Spleen (tissue), 11 donors: ENCODE data around the gene APBB3. TPM values are rescaled to one million over a fixed set of nuclear protein-coding genes. Genes with fewer than 3 reads are reported as not detected.

Experiments
- DNase-seq: peaks from one replicate; pipeline ENCODE4 v3.0.0-alpha.2; 2020
- H3K27ac ChIP-seq, 8 donors: fragments of 200-600 bp; sonication (generic) in 7 of 8; 1 replicate in 4 of 8; 2 replicates in 4 of 8; pipeline versions ENCODE4 v1.5.0 to v1.8.0; 2016 to 2021; ENCODE audit warnings: inconsistent platforms in 4 of 8, mild to moderate bottlenecking in 4 of 8, moderate library complexity in 1 of 8
- H3K27me3 ChIP-seq, 7 donors: fragments of 200-600 bp; sonication (generic) in 6 of 7; replicated peaks in 1 of 7; 1 replicate in 4 of 7; 2 replicates in 3 of 7; pipeline versions ENCODE4 v1.5.0 to v1.8.0; 2016 to 2021; ENCODE audit warnings: inconsistent platforms in 3 of 7, mild to moderate bottlenecking in 1 of 7
- H3K36me3 ChIP-seq, 6 donors: fragments of 200-600 bp; sonication (generic) in 5 of 6; 1 replicate in 4 of 6; 2 replicates in 2 of 6; pipeline versions ENCODE4 v1.5.0 to v1.8.0; 2016 to 2021; ENCODE audit warnings: inconsistent platforms in 2 of 6
- H3K4me1 ChIP-seq, 6 donors: fragments of 200-600 bp; sonication (generic) in 5 of 6; 1 replicate in 3 of 6; 2 replicates in 3 of 6; pipeline versions ENCODE4 v1.5.0 to v1.8.0; 2016 to 2021; ENCODE audit warnings: inconsistent platforms in 3 of 6
- H3K4me3 ChIP-seq, 8 donors: fragments of 200-600 bp; sonication (generic) in 7 of 8; 1 replicate in 4 of 8; 2 replicates in 4 of 8; pipeline versions ENCODE4 v1.5.0 to v1.8.0; 2016 to 2021; ENCODE audit warnings: inconsistent platforms in 4 of 8, mild to moderate bottlenecking in 4 of 8, moderate library complexity in 2 of 8
- H3K9me3 ChIP-seq, 8 donors: fragments of 200-600 bp; sonication (generic) in 7 of 8; 1 replicate in 4 of 8; 2 replicates in 4 of 8; pipeline versions ENCODE4 v1.5.0 to v1.8.0; 2016 to 2021; ENCODE audit warnings: inconsistent platforms in 4 of 8
- CTCF ChIP-seq, 11 experiments: fragments of 200-600 bp in 7 of 11; fragments of 450-650 bp in 4 of 11; sonication (generic) in 4 of 11; IDR thresholded peaks in 8 of 11; conservative IDR thresholded peaks in 3 of 11; 1 replicate in 7 of 11; 2 replicates in 4 of 11; pipeline versions ENCODE4 v1.4.0 to v1.8.0; 2016 to 2021; ENCODE audit warnings: antibody characterized with exemption in 11 of 11, inconsistent platforms in 4 of 11, mild to moderate bottlenecking in 1 of 11
- POLR2A ChIP-seq, 3 donors: fragments of 450-650 bp; IDR thresholded peaks; one replicate each; pipeline ENCODE4 v1.5.1; 2017; ENCODE audit warnings: antibody characterized with exemption in 3 of 3, mild to moderate bottlenecking in 1 of 3
- POLR2AphosphoS5 ChIP-seq, 3 donors: sonication (generic); formaldehyde crosslinking; IDR thresholded peaks; one replicate each; pipeline ENCODE4 v1.5.1; 2017; ENCODE audit warnings: antibody characterized with exemption in 3 of 3
- WGBS, 5 donors: extraction: QIAGEN DNeasy Blood & Tissue Kit in 3 of 5; methylation state at CpG; one replicate each; pipeline versions ENCODE4 v1.1.5 to v1.1.7; 2013 to 2018; 5-methylcytosine and 5-hydroxymethylcytosine counted together
- intact Hi-C: fragments of 100-400 bp; cut with DNase I; formaldehyde crosslinking; loops from one replicate; pipeline ENCODE4 v1.15.0; 2023; ENCODE audit warnings: low total_unique reads
- microRNA-seq, 3 donors: library from miRNA; unstranded; fragments of <30 nt; microRNA quantifications; one replicate each; pipeline versions ENCODE4 to v1.1.0, GENCODE V29; 2019 to 2020
- polyA plus RNA-seq, 3 donors: library from polyadenylated mRNA; stranded (reverse); fragments of 200-250 nt; gene quantifications; one replicate each; pipeline ENCODE4 v1.2.1, GENCODE V29; 2013
- small RNA-seq, 4 donors: library from RNA; depleted of rRNA; stranded (forward); fragments of <200 nt; gene quantifications; one replicate each; pipeline ENCODE3, GENCODE V24; 2016
- total RNA-seq, 7 donors: library from RNA; depleted of rRNA in 3 of 7; stranded (reverse); fragments of >200 nt in 3 of 7; fragmentation: NEBNext Ultra II Directional in 4 of 7; extraction: Animal tissue kit (Norgen Biotek cat#: 25700) in 4 of 7; gene quantifications; one replicate each; pipeline versions ENCODE4 v1.1.0 to v1.2.1, GENCODE V29; 2016 to 2021
- donor health status: healthy with polysubstance abuse.
- donor health status: DM: no; HTN: no; CAD: no; lungs with moderate emphysema.
- donor health status: DM: no; HTN: no; CAD: no.
- donor health status: Bipolar disorder and iron deficiency.
- donor health status: healthy.
- donor health status: DM: no; HTN: no; CAD: no.
- donor health status: DM: yes; HTN: yes; CAD: no.

Gene APBB3
- total and polyA plus RNA-seq, 10 donors = 26.0 to 57.8 (median 41.9) TPM

- TF ChIP-seq POLR2AphosphoS5 (IDR thresholded peaks at IDR 0.05) (no peak), CTCF (IDR thresholded peaks at IDR 0.05 in 8 of 11, conservative IDR thresholded peaks at IDR 0.05 in 3 of 11) (no peak), POLR2A (IDR thresholded peaks at IDR 0.05) (no peak)
- Histone ChIP-seq H3K9me3 (no peaks in the 10 kb centered on the region), H3K4me1 (peaks cover 0 to 10% (median 0%) of the 10 kb centered on the region in 6 donors), H3K27ac (peak overlapping the region in 1 of 8 donors; percentile 3), H3K4me3 (no peak overlapping the region), H3K36me3 (peaks cover 3 to 81% (median 56%) of the 10 kb centered on the region in 6 donors), H3K27me3 (no peaks in the 10 kb centered on the region)
- no peak for DNase-seq
- WGBS, 5 donors = 59 to 83% (median 65%) methylated on average over 2 of the region's 2 CpGs
- intact Hi-C loops = no loop called here
Observed at GRCh38 chr5:140524003-140524402, 40.4 kb downstream of the APBB3 start.

- Histone ChIP-seq H3K27me3 (no peaks in the 10 kb centered on the region), H3K4me3 (no peak overlapping the region), H3K4me1 (no peaks in the 10 kb centered on the region), H3K36me3 (peaks cover 0 to 84% (median 64%) of the 10 kb centered on the region in 6 donors), H3K9me3 (no peaks in the 10 kb centered on the region), H3K27ac (no peak overlapping the region)
- WGBS, 5 donors = 75 to 95% (median 83%) methylated on average over 2 of the region's 2 CpGs
- no peak for DNase-seq
- intact Hi-C loops = no loop called here
- TF ChIP-seq POLR2A (IDR thresholded peaks at IDR 0.05) (no peak), CTCF (IDR thresholded peaks at IDR 0.05 in 8 of 11, conservative IDR thresholded peaks at IDR 0.05 in 3 of 11) (no peak), POLR2AphosphoS5 (IDR thresholded peaks at IDR 0.05) (no peak)
Observed at GRCh38 chr5:140513124-140513523, 51.3 kb downstream of the APBB3 start.

GRCh38 chr5:140509898-140510297 is 54.5 kb downstream of the APBB3 start:
- intact Hi-C loops = no loop called here
- TF ChIP-seq CTCF (IDR thresholded peaks at IDR 0.05 in 8 of 11, conservative IDR thresholded peaks at IDR 0.05 in 3 of 11) = no peak
- Histone ChIP-seq H3K27ac (no peak overlapping the region), H3K36me3 (peaks cover 6 to 100% (median 88%) of the 10 kb centered on the region in 6 donors), H3K9me3 (no peaks in the 10 kb centered on the region), H3K4me1 (no peaks in the 10 kb centered on the region), H3K4me3 (no peak overlapping the region), H3K27me3 (no peaks in the 10 kb centered on the region)
- no peak for DNase-seq
- WGBS, 5 donors = 67 to 81% (median 79%) methylated on average over 4 of the region's 4 CpGs

Small RNAs within 50 kb of the gene (microRNA-seq; reads per million reads assigned to microRNA genes)
- 0 reads per million in 3 donors for gene MIR6831

Small RNAs within 50 kb of the gene (small RNA-seq; reads per million reads assigned to genes)
- 0 to 0.29 (median 0.14) reads per million in 4 donors for gene RF00279
- gene RF00443 = 0 reads per million in 4 donors

Other genes with a start within 250 kb of the APBB3 start
- gene HBEGF, start 218.0 kb downstream of the APBB3 start, total RNA-seq = 10 to 100 TPM in 2 of 7 donors, 1 to 10 TPM in 5; 4.2 to 16.2 (median 8.9) TPM
- 1 to 10 TPM; 1.2 to 2.7 (median 1.7) TPM for gene HBEGF, start 218.0 kb downstream of the APBB3 start, polyA plus RNA-seq
- gene SLC4A9, start 204.4 kb downstream of the APBB3 start, total RNA-seq = under 1 TPM in 4 of 7 donors, not detected in 3; 0.10 to 0.54 (median 0.16) TPM
- gene SLC4A9, start 204.4 kb downstream of the APBB3 start, polyA plus RNA-seq = under 1 TPM; 0.03 to 0.05 (median 0.04) TPM
- 100 to 1,000 TPM; 154 to 235 (median 167) TPM for gene ANKHD1, start 162.8 kb downstream of the APBB3 start, total RNA-seq
- 10 to 100 TPM; 30.5 to 52.3 (median 42.3) TPM for gene ANKHD1, start 162.8 kb downstream of the APBB3 start, polyA plus RNA-seq
- gene EIF4EBP3, start 16.9 kb downstream of the APBB3 start, total RNA-seq = 10 to 100 TPM; 11.5 to 24.5 (median 16.2) TPM
- 10 to 100 TPM; 60.9 to 75.6 (median 61.6) TPM for gene EIF4EBP3, start 16.9 kb downstream of the APBB3 start, polyA plus RNA-seq
- gene SRA1, start 7.1 kb downstream of the APBB3 start, total RNA-seq = 10 to 100 TPM; 22.9 to 33.5 (median 25.4) TPM
- 10 to 100 TPM; 32.6 to 42.1 (median 36.6) TPM for gene SRA1, start 7.1 kb downstream of the APBB3 start, polyA plus RNA-seq
- gene SLC35A4, start 230 bp upstream of the APBB3 start, total RNA-seq = 10 to 100 TPM; 44.1 to 64.0 (median 58.7) TPM
- gene SLC35A4, start 230 bp upstream of the APBB3 start, polyA plus RNA-seq = 10 to 100 TPM; 23.3 to 40.8 (median 27.7) TPM
- gene CD14, start 68.6 kb upstream of the APBB3 start, total RNA-seq = 100 to 1,000 TPM in 4 of 7 donors, 10 to 100 TPM in 3; 80.2 to 209 (median 101) TPM
- 10 to 100 TPM; 40.2 to 60.9 (median 48.9) TPM for gene CD14, start 68.6 kb upstream of the APBB3 start, polyA plus RNA-seq
- 10 to 100 TPM; 18.3 to 55.2 (median 24.5) TPM for gene TMCO6, start 74.9 kb upstream of the APBB3 start, total RNA-seq
- 10 to 100 TPM; 12.0 to 21.0 (median 18.2) TPM for gene TMCO6, start 74.9 kb upstream of the APBB3 start, polyA plus RNA-seq
- gene NDUFA2, start 83.0 kb upstream of the APBB3 start, total RNA-seq = 10 to 100 TPM; 35.1 to 61.4 (median 46.9) TPM
- 100 to 1,000 TPM; 211 to 237 (median 216) TPM for gene NDUFA2, start 83.0 kb upstream of the APBB3 start, polyA plus RNA-seq
- 100 to 1,000 TPM in 2 of 7 donors, 10 to 100 TPM in 5; 77.2 to 139 (median 90.4) TPM for gene IK, start 83.2 kb upstream of the APBB3 start, total RNA-seq
- 10 to 100 TPM; 61.1 to 68.0 (median 64.4) TPM for gene IK, start 83.2 kb upstream of the APBB3 start, polyA plus RNA-seq
- 10 to 100 TPM; 23.0 to 30.8 (median 25.7) TPM for gene WDR55, start 100.3 kb upstream of the APBB3 start, total RNA-seq
- gene WDR55, start 100.3 kb upstream of the APBB3 start, polyA plus RNA-seq = 10 to 100 TPM; 14.2 to 25.6 (median 21.6) TPM
- 1 to 10 TPM; 1.2 to 2.8 (median 1.8) TPM for gene DND1, start 109.0 kb upstream of the APBB3 start, total RNA-seq
- 1 to 10 TPM; 2.2 to 4.7 (median 3.8) TPM for gene DND1, start 109.0 kb upstream of the APBB3 start, polyA plus RNA-seq
- gene HARS1, start 126.8 kb upstream of the APBB3 start, total RNA-seq = 10 to 100 TPM; 41.9 to 53.9 (median 47.6) TPM
- gene HARS1, start 126.8 kb upstream of the APBB3 start, polyA plus RNA-seq = 10 to 100 TPM; 38.4 to 46.3 (median 45.5) TPM
- gene HARS2, start 126.9 kb upstream of the APBB3 start, total RNA-seq = 10 to 100 TPM; 30.2 to 40.8 (median 37.2) TPM
- 10 to 100 TPM; 16.5 to 26.1 (median 24.1) TPM for gene HARS2, start 126.9 kb upstream of the APBB3 start, polyA plus RNA-seq
- gene ZMAT2, start 135.8 kb upstream of the APBB3 start, total RNA-seq = 10 to 100 TPM; 34.4 to 52.3 (median 43.1) TPM
- 10 to 100 TPM; 44.1 to 80.3 (median 57.8) TPM for gene ZMAT2, start 135.8 kb upstream of the APBB3 start, polyA plus RNA-seq
- not detected for gene PCDHA1, start 221.5 kb upstream of the APBB3 start, total RNA-seq
- under 1 TPM in 1 of 3 donors, not detected in 2; 0.05 TPM for gene PCDHA1, start 221.5 kb upstream of the APBB3 start, polyA plus RNA-seq
- gene PCDHA2, start 230.3 kb upstream of the APBB3 start, total RNA-seq = under 1 TPM in 1 of 7 donors, not detected in 6; 0.09 TPM
- under 1 TPM in 1 of 3 donors, not detected in 2; 0.03 TPM for gene PCDHA2, start 230.3 kb upstream of the APBB3 start, polyA plus RNA-seq
- gene PCDHA3, start 236.5 kb upstream of the APBB3 start, total RNA-seq = 1 to 10 TPM in 1 of 7 donors, under 1 TPM in 5, not detected in 1; 0.07 to 2.3 (median 0.61) TPM
- gene PCDHA3, start 236.5 kb upstream of the APBB3 start, polyA plus RNA-seq = under 1 TPM in 2 of 3 donors, not detected in 1; 0.03 to 0.08 TPM
- 1 to 10 TPM in 1 of 7 donors, under 1 TPM in 6; 0.13 to 1.2 (median 0.51) TPM for gene PCDHA4, start 242.5 kb upstream of the APBB3 start, total RNA-seq
- gene PCDHA4, start 242.5 kb upstream of the APBB3 start, polyA plus RNA-seq = under 1 TPM in 1 of 3 donors, not detected in 2; 0.23 TPM